Measurements from ENCODE around the gene CPXM1.
"Not testable (repeated sequence)": the region's sequence is repeated elsewhere in the genome, so short reads cannot be mapped to it uniquely, and the experiment has no call there.

The CPXM1 gene

DNA sequence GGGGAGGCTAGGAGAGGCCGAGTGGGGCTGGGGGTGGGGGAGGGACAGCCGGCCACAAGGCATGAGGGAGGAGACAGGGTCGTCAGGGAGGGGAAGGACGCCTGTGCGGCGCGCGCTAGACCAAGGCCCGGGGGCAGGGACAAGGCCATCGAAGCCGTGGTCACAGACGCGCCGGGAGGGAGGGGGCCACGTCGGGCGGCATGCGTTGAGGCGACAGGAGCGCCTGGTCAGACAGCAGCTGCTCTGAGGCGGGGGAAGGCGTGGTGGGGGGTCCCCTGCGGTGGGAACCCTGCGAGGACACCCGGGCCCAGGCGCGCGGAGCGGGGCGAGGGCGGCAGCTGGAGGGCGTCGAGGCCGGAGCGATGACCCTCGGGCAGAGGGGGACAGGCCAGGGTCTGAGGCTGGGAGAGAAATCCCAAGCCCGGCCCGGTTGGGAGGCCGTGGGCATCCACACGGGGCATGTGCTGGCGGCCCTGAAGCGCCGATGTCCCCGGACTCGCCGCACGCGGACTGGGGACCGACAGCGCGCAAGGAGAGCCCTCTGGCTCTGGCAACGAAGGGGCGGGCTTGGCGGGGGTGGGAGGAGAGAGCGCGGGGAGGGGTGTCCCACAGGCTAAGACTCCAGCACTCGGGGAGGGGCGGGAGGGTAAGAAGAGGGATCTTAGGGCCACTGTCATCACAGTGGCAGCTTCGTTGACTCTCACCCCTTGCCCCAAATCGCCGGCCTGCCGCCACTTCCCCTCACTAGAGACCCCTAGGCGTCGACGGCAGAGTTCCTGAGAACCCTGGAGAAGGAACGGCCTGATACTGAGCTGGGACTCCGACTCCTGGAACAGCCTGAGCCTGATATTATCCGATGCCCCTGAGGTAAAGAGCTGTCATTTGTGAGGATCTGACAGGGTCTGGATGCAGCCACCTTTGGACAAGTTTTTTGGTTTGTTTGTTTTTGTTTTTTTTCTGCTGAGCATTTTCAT is 20.8 kb upstream of the CPXM1 start:
- DNase-seq (ENCODE audit: low read depth in 2 of 2): no peak

DNA sequence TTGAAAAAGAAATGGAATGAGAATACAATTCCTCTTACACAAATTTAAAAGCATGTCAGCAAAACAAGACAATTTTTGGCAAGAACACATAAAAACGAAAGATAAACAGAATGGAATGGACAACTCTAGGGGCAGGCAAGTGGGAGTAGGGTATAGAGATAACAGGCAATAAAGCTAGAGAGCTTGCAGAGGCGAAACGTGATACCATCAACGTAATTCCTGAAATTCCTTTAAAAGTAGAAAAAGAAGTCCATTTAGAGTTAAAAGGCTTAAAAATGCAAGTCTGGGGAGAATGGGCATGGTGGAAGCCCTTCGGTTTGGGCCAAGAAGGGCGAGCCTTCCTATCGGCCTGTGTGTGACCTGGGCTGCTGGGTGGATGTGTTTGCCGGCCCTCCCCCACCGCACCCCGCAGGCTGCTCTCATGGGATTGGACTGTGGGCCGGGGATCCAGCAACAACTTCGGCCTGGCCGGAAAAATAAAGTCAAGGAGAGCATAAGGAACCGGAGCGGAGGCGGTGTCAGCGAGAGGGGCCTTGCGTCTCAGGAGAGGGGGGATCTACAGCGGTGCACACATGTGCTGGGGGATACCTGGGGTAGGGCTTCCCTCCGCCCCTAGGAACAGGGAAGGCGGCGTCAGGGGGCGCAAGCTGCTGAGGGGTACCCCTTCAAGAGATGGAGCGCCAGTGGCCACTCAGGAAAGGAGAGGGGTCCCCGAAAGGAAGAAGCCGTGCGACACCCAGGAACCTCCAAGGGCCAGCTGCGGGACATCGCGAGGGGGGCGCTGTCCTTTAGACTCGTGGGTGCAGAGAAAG is 19.9 kb upstream of the CPXM1 start:
- DNase-seq (ENCODE audit: low read depth in 2 of 2): no peak

- DNase-seq (ENCODE audit: low read depth in 2 of 2): no peak
These were observed 17.6 kb upstream of the CPXM1 start for GRCh38 chr20:2817891-2818595.

GRCh38 chr20:2817341-2817726 is 16.9 kb upstream of the CPXM1 start:
- DNase-seq (ENCODE audit: low read depth in 2 of 2): no peak

GRCh38 chr20:2816583-2817340 is 16.3 kb upstream of the CPXM1 start:
- no peak for DNase-seq (ENCODE audit: low read depth in 2 of 2)

DNA sequence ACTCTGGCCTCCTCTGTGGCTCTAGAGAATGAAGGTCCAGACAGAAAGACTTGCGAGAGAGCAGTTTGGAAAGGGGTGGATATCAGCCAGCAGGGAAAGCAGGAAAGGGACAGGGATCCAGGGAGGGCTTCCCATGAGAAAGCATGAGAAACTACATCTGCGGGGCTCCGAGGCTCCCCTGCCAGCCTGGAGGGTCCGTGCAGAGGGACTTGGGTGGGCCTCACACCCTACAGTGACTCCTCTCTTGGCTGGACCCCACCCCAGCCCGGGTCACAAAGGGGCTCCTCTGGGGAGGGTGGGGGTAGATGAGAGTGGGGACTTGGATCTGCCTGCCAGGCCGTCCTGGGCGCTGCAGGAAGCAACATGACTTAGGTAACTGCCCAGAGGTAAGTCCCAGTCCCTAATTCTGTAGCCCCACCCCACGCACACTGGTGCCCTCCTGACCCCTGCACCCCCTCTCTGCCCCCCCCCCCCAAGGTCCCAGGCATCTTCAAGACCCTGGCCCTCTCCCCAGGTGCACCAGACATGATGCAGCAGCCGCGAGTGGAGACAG is 15.7 kb upstream of the CPXM1 start, which contains the start of gene TMEM239:
TMEM239 (plus strand) TSS at position 335 of the 553 bp plus-strand sequence; CDS start at position 526, 191 bp downstream.
- DNase-seq (ENCODE audit: low read depth in 2 of 2): no peak

DNA sequence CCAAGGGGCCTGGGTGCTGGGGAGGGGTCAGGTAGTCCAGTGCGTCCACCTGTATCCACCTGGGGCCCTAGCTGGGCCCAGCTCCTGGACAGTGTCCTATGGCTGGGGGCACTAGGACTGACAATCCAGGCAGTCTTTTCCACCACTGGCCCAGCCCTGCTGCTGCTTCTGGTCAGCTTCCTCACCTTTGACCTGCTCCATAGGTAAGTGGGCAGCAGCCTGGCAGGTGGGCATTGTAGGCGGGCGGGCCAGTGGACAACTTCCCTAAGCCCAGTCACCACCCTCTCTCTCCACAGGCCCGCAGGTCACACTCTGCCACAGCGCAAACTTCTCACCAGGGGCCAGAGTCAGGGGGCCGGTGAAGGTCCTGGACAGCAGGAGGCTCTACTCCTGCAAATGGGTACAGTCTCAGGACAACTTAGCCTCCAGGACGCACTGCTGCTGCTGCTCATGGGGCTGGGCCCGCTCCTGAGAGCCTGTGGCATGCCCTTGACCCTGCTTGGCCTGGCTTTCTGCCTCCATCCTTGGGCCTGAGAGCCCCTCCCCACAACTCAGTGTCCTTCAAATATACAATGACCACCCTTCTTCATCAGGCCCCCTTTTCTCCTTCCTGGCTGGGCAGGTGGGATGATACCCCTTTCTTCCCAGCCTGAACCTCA is 14.9 kb upstream of the CPXM1 start:
- no peak for DNase-seq (ENCODE audit: low read depth in 2 of 2)

DNA sequence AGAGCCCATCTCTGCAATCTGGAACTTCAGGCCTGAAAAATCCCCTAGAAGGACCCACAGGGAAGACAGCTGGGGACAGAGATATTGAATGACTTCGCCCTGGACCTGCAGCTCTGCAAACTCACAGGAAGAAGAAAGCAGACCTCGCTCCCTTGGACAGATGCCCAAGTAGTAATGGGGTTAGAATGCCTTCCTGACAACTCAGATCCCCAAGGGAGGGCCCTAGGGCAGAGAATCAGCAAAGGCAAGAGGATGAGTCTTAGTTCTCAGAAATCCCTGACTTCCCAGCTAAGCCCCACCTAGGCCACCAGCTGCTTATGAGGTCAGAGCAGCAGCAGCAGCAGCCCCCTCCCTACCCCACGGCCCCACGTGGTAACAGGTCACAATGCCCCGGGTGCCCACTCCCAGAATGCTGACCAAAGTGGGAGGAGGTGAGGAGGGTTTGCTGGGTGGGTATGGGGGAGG is 14.2 kb upstream of the CPXM1 start, which contains the start of gene C20orf141:
C20orf141 (plus strand) TSS at position 401 of the 465 bp plus-strand sequence. CDS start 198 bp downstream, outside the sequence.
- no peak for DNase-seq (ENCODE audit: low read depth in 2 of 2)

DNA sequence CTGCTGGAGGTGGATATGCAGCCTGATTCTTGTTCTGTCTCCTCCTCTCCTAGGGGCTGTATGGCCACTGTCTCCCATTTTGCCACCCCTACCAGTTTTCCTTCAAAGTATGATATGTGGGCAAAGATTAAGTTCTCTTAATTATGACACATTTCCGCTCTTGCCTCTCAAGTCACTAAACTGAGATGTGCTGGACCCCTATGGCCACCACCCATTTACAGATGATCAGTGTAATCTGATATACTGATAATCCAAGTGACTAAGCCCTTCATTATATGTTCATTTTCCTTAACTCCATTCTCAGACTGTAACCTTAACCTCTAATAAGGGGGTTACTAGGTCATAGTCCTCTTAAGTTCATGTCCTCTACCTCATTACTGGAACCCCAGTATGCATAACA is 13.6 kb upstream of the CPXM1 start:
- DNase-seq (ENCODE audit: low read depth in 2 of 2): no peak

DNA sequence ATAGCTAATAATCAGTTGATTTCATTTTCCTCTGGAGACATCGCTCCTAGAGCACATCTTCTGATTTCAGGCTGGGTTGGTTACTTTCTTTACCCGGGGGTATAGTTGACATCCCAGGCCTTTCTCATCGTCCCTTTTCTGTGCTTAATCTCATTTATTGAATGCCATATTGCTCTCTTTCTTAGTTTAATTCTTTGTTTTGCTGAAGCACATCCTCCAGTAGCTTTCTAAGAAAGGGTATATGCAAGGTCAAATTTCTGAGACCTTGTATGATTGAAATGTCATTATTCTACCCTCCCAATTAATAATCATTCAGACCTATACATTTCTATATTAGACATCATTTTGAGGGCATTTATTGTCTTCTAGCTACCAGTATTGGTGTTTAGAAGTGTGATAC is 11.8 kb upstream of the CPXM1 start:
- DNase-seq (ENCODE audit: low read depth in 2 of 2): no peak

GRCh38 chr20:2809690-2810089 is 9.3 kb upstream of the CPXM1 start:
- DNase-seq (ENCODE audit: low read depth in 2 of 2): no peak

DNA sequence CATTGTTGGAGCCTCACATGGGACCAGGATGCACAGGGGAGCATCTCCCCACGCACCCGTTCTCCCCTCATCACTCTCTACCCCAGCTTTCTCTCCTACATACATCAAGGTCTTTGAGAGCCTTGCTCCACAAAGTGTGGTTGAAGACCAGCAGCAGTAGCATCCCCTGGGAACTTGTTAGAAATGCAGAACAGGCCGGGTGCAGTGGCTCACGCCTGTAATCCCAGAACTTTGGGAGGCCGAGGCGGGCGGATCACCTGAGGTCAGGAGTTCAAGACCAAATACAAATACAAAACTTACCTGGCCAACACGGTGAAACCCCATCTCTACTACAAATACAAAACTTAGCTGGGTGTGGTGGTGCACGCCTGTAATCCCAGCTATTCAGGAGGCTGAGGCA is 7.5 kb upstream of the CPXM1 start:
- not testable (repeated sequence) for DNase-seq (ENCODE audit: low read depth in 2 of 2)

GRCh38 chr20:2807019-2807418 is 6.6 kb upstream of the CPXM1 start:
- no peak for DNase-seq (ENCODE audit: low read depth in 2 of 2)

- DNase-seq (ENCODE audit: low read depth in 2 of 2): no peak
These were observed 5.9 kb upstream of the CPXM1 start for GRCh38 chr20:2806351-2806701.

DNA sequence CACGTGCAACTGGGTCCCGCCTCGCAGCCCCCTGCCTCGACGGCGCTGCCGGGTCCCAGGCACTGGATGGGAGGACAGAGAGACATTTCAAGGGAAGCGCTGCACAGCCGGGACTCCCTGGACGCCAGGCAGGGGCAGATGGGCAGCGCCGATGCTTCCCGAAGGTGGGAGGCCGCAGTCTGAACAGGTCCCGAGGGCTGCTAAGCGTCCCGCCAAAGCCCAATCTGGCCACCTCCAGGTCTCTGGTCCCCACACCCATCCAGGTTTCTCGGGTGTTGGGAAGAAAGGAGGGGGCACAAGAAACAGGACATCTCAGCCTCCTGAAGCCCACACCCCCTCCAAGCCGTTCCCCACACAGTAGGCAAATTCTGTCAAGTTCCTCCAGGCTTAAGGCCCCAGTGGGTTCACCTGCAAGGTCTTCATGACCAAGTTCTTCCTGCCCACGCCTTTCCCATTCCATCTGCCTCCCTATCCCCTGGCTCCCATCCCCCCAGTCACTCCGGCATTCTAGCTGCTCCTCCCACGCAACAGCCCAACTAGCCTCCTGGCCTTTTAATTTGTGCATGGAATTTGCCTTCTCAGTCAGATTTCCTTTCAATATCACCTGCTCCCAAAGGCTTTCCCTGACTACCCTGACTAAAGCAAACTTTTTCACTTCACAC is 5.4 kb upstream of the CPXM1 start:
- DNase-seq (ENCODE audit: low read depth in 2 of 2): no peak

- DNase-seq (ENCODE audit: low read depth in 2 of 2): no peak
These were observed 4.6 kb upstream of the CPXM1 start for GRCh38 chr20:2804852-2805688.

GRCh38 chr20:2804041-2804828 is 3.8 kb upstream of the CPXM1 start:
- no peak for DNase-seq (ENCODE audit: low read depth in 2 of 2)

- DNase-seq (ENCODE audit: low read depth in 2 of 2): no peak
These were observed 880 bp upstream of the CPXM1 start for GRCh38 chr20:2801286-2801728.
